ENCODE measurements around the gene SLC4A8. TPM values are rescaled to one million over a fixed set of nuclear protein-coding genes. Genes with fewer than 3 reads are reported as not detected.
"Not testable (repeated sequence)": the region's sequence is repeated elsewhere in the genome, so short reads cannot be mapped to it uniquely, and the experiment has no call there.

Gene SLC4A8
- total RNA-seq, 1 donor = 3.3 TPM

- Histone ChIP-seq H3K4me3 (ENCODE audit: low read length) (no peak overlapping the region), H3K9me3 (ENCODE audit: low read depth, low read length) (no peaks in the 10 kb centered on the region), H3K4me1 (ENCODE audit: insufficient read depth, low read length) (peaks cover 5% of the 10 kb centered on the region), H3K27me3 (ENCODE audit: insufficient read depth, low read length) (no peaks in the 10 kb centered on the region)
These were observed 9.7 kb downstream of the SLC4A8 start for GRCh38 chr12:51434305-51434704.

- H3K4me3 ChIP-seq (ENCODE audit: low read length) = no peak overlapping the region
- H3K27me3 ChIP-seq (ENCODE audit: insufficient read depth, low read length) = no peaks in the 10 kb centered on the region
- no peaks in the 10 kb centered on the region for H3K4me1 ChIP-seq (ENCODE audit: insufficient read depth, low read length)
- no peaks in the 10 kb centered on the region for H3K9me3 ChIP-seq (ENCODE audit: low read depth, low read length)
These were observed 12.8 kb downstream of the SLC4A8 start for GRCh38 chr12:51437431-51437830.

GRCh38 chr12:51439330-51439729 lies 14.7 kb downstream of the SLC4A8 start:
- H3K4me1 ChIP-seq (ENCODE audit: insufficient read depth, low read length) = no peaks in the 10 kb centered on the region
- H3K27me3 ChIP-seq (ENCODE audit: insufficient read depth, low read length) = no peaks in the 10 kb centered on the region
- no peaks in the 10 kb centered on the region for H3K9me3 ChIP-seq (ENCODE audit: low read depth, low read length)
- no peak overlapping the region for H3K4me3 ChIP-seq (ENCODE audit: low read length)

- Histone ChIP-seq H3K9me3 (ENCODE audit: low read depth, low read length) (no peaks in the 10 kb centered on the region), H3K27me3 (ENCODE audit: insufficient read depth, low read length) (no peaks in the 10 kb centered on the region), H3K4me3 (ENCODE audit: low read length) (no peak overlapping the region), H3K4me1 (ENCODE audit: insufficient read depth, low read length) (no peaks in the 10 kb centered on the region)
These were observed 17.0 kb downstream of the SLC4A8 start for GRCh38 chr12:51441583-51441982.

- Histone ChIP-seq H3K27me3 (ENCODE audit: insufficient read depth, low read length) (no peaks in the 10 kb centered on the region), H3K4me3 (ENCODE audit: low read length) (no peak overlapping the region), H3K9me3 (ENCODE audit: low read depth, low read length) (no peaks in the 10 kb centered on the region), H3K4me1 (ENCODE audit: insufficient read depth, low read length) (no peaks in the 10 kb centered on the region)
These were observed 17.7 kb downstream of the SLC4A8 start for GRCh38 chr12:51442324-51442723.

GRCh38 chr12:51443573-51443972 lies 18.9 kb downstream of the SLC4A8 start:
- H3K4me3 ChIP-seq (ENCODE audit: low read length) = no peak overlapping the region
- H3K4me1 ChIP-seq (ENCODE audit: insufficient read depth, low read length) = no peaks in the 10 kb centered on the region
- H3K27me3 ChIP-seq (ENCODE audit: insufficient read depth, low read length) = no peaks in the 10 kb centered on the region
- no peaks in the 10 kb centered on the region for H3K9me3 ChIP-seq (ENCODE audit: low read depth, low read length)

- Histone ChIP-seq H3K4me3 (ENCODE audit: low read length) (no peak overlapping the region), H3K27me3 (ENCODE audit: insufficient read depth, low read length) (no peaks in the 10 kb centered on the region), H3K9me3 (ENCODE audit: low read depth, low read length) (no peaks in the 10 kb centered on the region), H3K4me1 (ENCODE audit: insufficient read depth, low read length) (no peaks in the 10 kb centered on the region)
These were observed 24.1 kb downstream of the SLC4A8 start for GRCh38 chr12:51448618-51449256.

GRCh38 chr12:51449580-51450246 lies 25.1 kb downstream of the SLC4A8 start:
- H3K27me3 ChIP-seq (ENCODE audit: insufficient read depth, low read length) = no peaks in the 10 kb centered on the region
- no peaks in the 10 kb centered on the region for H3K4me1 ChIP-seq (ENCODE audit: insufficient read depth, low read length)
- H3K9me3 ChIP-seq (ENCODE audit: low read depth, low read length) = no peaks in the 10 kb centered on the region
- no peak overlapping the region for H3K4me3 ChIP-seq (ENCODE audit: low read length)

- no peaks in the 10 kb centered on the region for H3K4me1 ChIP-seq (ENCODE audit: insufficient read depth, low read length)
- no peaks in the 10 kb centered on the region for H3K9me3 ChIP-seq (ENCODE audit: low read depth, low read length)
- no peaks in the 10 kb centered on the region for H3K27me3 ChIP-seq (ENCODE audit: insufficient read depth, low read length)
- H3K4me3 ChIP-seq (ENCODE audit: low read length) = no peak overlapping the region
These were observed 25.7 kb downstream of the SLC4A8 start for GRCh38 chr12:51450333-51450732.

GRCh38 chr12:51450806-51451205 lies 26.2 kb downstream of the SLC4A8 start:
- no peaks in the 10 kb centered on the region for H3K4me1 ChIP-seq (ENCODE audit: insufficient read depth, low read length)
- no peaks in the 10 kb centered on the region for H3K27me3 ChIP-seq (ENCODE audit: insufficient read depth, low read length)
- no peak overlapping the region for H3K4me3 ChIP-seq (ENCODE audit: low read length)
- no peaks in the 10 kb centered on the region for H3K9me3 ChIP-seq (ENCODE audit: low read depth, low read length)

GRCh38 chr12:51454016-51454415 lies 29.4 kb downstream of the SLC4A8 start:
- H3K4me3 ChIP-seq (ENCODE audit: low read length); H3K27me3 ChIP-seq (ENCODE audit: insufficient read depth, low read length); H3K4me1 ChIP-seq (ENCODE audit: insufficient read depth, low read length); H3K9me3 ChIP-seq (ENCODE audit: low read depth, low read length): not testable (repeated sequence)

- not testable (repeated sequence) for H3K27me3 ChIP-seq (ENCODE audit: insufficient read depth, low read length); H3K9me3 ChIP-seq (ENCODE audit: low read depth, low read length); H3K4me3 ChIP-seq (ENCODE audit: low read length)
These were observed 30.4 kb downstream of the SLC4A8 start for GRCh38 chr12:51455050-51455449.

GRCh38 chr12:51458635-51459034 lies 34.0 kb downstream of the SLC4A8 start:
- Histone ChIP-seq H3K27me3 (ENCODE audit: insufficient read depth, low read length) (no peaks in the 10 kb centered on the region), H3K4me3 (ENCODE audit: low read length) (no peak overlapping the region), H3K4me1 (ENCODE audit: insufficient read depth, low read length) (no peaks in the 10 kb centered on the region), H3K9me3 (ENCODE audit: low read depth, low read length) (no peaks in the 10 kb centered on the region)

More at GRCh38 chr12:51455050-51455449, 30.4 kb downstream of the SLC4A8 start:
- not testable (repeated sequence) for H3K4me1 ChIP-seq (ENCODE audit: insufficient read depth, low read length)

- Histone ChIP-seq H3K4me1 (ENCODE audit: insufficient read depth, low read length) (no peaks in the 10 kb centered on the region), H3K9me3 (ENCODE audit: low read depth, low read length) (no peaks in the 10 kb centered on the region), H3K4me3 (ENCODE audit: low read length) (no peak overlapping the region)
These were observed 35.9 kb downstream of the SLC4A8 start for GRCh38 chr12:51460519-51460918.

GRCh38 chr12:51465491-51465890 lies 40.9 kb downstream of the SLC4A8 start:
- no peaks in the 10 kb centered on the region for H3K27me3 ChIP-seq (ENCODE audit: insufficient read depth, low read length)
- H3K4me3 ChIP-seq (ENCODE audit: low read length) = no peak overlapping the region
- no peaks in the 10 kb centered on the region for H3K9me3 ChIP-seq (ENCODE audit: low read depth, low read length)
- H3K4me1 ChIP-seq (ENCODE audit: insufficient read depth, low read length) = no peaks in the 10 kb centered on the region

More at GRCh38 chr12:51460519-51460918, 35.9 kb downstream of the SLC4A8 start:
- no peaks in the 10 kb centered on the region for H3K27me3 ChIP-seq (ENCODE audit: insufficient read depth, low read length)

GRCh38 chr12:51470116-51470515 lies 45.5 kb downstream of the SLC4A8 start:
- Histone ChIP-seq H3K27me3 (ENCODE audit: insufficient read depth, low read length) (no peaks in the 10 kb centered on the region), H3K4me3 (ENCODE audit: low read length) (no peak overlapping the region), H3K4me1 (ENCODE audit: insufficient read depth, low read length) (no peaks in the 10 kb centered on the region), H3K9me3 (ENCODE audit: low read depth, low read length) (no peaks in the 10 kb centered on the region)
